Choroid plexus epithelial cell (primary cell): ENCODE data around the gene KIFC3.
"Not testable (repeated sequence)": the region's sequence is repeated elsewhere in the genome, so short reads cannot be mapped to it uniquely, and the experiment has no call there.

ENCODE experiments used
- DNase-seq: peaks from one replicate; pipeline ENCODE4 v3.0.0-alpha.2; 2010; ENCODE audit warnings: low read depth
- H3K4me3 ChIP-seq: 2 replicates; pipeline ENCODE4 v1.5.1; 2011; ENCODE audit warnings: low read depth, mild to moderate bottlenecking, control low read depth, low read length, moderate library complexity
- CTCF ChIP-seq: conservative IDR thresholded peaks from 2 replicates; pipeline ENCODE4 v1.5.1; 2011; ENCODE audit warnings: low read depth, mild to moderate bottlenecking, control low read depth, inconsistent platforms, low read length, moderate library complexity

Gene KIFC3

GRCh38 chr16:57732037-57732436, 70.3 kb downstream of the KIFC3 start:
- peak; percentile 33 for DNase-seq
- no peak overlapping the region for H3K4me3 ChIP-seq
- TF ChIP-seq CTCF = no peak

- TF ChIP-seq CTCF = no peak
- no peak for DNase-seq
- H3K4me3 ChIP-seq = no peak overlapping the region
Observed at GRCh38 chr16:57730771-57731730, 71.2 kb downstream of the KIFC3 start.

- DNase-seq, H3K4me3 ChIP-seq: not testable (repeated sequence)
Observed at GRCh38 chr16:57729852-57730251, 72.4 kb downstream of the KIFC3 start.

GRCh38 chr16:57729182-57729484, 73.2 kb downstream of the KIFC3 start:
- no peak for TF ChIP-seq CTCF
- DNase-seq = no peak
- H3K4me3 ChIP-seq = no peak overlapping the region

- no peak for TF ChIP-seq CTCF
- no peak overlapping the region for H3K4me3 ChIP-seq
- DNase-seq = no peak
Observed at GRCh38 chr16:57728336-57729181, 73.7 kb downstream of the KIFC3 start.

- no peak overlapping the region for H3K4me3 ChIP-seq
- no peak for DNase-seq
- TF ChIP-seq CTCF = peak; percentile 33
Observed at GRCh38 chr16:57727610-57728009, 74.7 kb downstream of the KIFC3 start.

- TF ChIP-seq CTCF = no peak
- DNase-seq = no peak
- no peak overlapping the region for H3K4me3 ChIP-seq
Observed at GRCh38 chr16:57726433-57726947, 75.8 kb downstream of the KIFC3 start.
